Measurements from ENCODE around the gene TSPYL4. TPM values are rescaled to one million over a fixed set of nuclear protein-coding genes. Genes with fewer than 3 reads are reported as not detected.

The TSPYL4 gene
- total RNA-seq, 1 experiment from 2014 or later, result 15.3 TPM

DNA sequence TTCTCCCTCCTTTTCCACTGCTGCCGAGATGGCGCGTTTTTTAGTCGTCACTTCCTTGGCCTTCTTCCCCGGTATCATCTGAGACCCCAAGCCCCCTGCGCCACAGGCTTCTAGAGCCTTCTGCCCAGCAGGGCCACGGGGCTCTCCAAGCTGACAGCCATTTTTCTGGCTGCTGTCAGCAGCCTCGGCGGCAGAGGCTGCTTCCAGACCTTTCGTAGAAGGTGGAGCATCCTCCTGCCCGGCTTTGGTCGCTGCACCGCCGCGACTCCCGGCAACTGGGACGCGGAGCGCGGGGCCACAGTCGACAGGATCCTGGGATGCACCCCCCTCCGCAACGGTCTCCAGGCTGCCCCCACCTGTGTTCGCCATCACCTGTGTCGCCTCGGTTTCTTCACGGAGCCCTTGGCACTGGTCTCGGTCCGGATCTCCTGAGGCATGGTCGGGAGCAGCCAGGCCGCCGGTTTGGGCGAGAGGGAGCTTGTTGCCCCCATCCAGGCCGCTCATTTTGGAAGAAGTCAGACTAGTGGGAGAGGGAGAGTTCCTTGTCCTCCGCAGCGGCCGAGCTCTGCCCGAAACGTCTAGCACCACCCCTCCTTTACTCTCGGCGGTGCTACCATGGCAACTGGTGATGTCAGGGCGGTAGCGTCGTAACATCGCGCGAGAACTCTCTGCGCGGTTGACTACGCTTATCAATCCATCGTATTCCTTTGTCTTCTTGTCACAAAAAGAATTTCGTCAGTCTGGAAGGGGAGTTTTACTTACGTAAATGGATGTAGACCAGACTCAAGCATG lies at the start of gene TSPYL4 (continued):
- TF ChIP-seq, protein P1, sequence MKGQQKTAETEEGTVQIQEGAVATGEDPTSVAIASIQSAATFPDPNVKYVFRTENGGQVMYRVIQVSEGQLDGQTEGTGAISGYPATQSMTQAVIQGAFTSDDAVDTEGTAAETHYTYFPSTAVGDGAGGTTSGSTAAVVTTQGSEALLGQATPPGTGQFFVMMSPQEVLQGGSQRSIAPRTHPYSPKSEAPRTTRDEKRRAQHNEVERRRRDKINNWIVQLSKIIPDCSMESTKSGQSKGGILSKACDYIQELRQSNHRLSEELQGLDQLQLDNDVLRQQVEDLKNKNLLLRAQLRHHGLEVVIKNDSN (CRISPR knock-in tag; IDR thresholded peaks at IDR 0.05), result 0 out of 2 replicates have a peak, but pooled peaks have one; percentile 46
- TF ChIP-seq, protein P2, sequence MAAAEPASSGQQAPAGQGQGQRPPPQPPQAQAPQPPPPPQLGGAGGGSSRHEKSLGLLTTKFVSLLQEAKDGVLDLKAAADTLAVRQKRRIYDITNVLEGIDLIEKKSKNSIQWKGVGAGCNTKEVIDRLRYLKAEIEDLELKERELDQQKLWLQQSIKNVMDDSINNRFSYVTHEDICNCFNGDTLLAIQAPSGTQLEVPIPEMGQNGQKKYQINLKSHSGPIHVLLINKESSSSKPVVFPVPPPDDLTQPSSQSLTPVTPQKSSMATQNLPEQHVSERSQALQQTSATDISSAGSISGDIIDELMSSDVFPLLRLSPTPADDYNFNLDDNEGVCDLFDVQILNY (CRISPR knock-in tag; IDR thresholded peaks at IDR 0.05), result peak; percentile 32; the same call in 1 of the 2 replicates
- TF ChIP-seq TEAD1 (CRISPR knock-in tag; IDR thresholded peaks at IDR 0.05), result peak; percentile 59; the same call in 1 of the 2 replicates
- TF ChIP-seq SP1 (CRISPR knock-in tag; conservative IDR thresholded peaks at IDR 0.05), result peak; percentile 37
- TF ChIP-seq, protein P3, sequence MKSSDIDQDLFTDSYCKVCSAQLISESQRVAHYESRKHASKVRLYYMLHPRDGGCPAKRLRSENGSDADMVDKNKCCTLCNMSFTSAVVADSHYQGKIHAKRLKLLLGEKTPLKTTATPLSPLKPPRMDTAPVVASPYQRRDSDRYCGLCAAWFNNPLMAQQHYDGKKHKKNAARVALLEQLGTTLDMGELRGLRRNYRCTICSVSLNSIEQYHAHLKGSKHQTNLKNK (CRISPR knock-in tag; IDR thresholded peaks at IDR 0.05), result no peak
- TF ChIP-seq MXD4 (CRISPR knock-in tag; IDR thresholded peaks at IDR 0.05; ENCODE audit: borderline replicate concordance), result no peak
- no peak for TF ChIP-seq JAZF1 (CRISPR knock-in tag; IDR thresholded peaks at IDR 0.05)
- TF ChIP-seq ZNF232 (CRISPR knock-in tag; IDR thresholded peaks at IDR 0.05), result peak; percentile 89; the same call in 1 of the 2 replicates
- TF ChIP-seq, protein P4, sequence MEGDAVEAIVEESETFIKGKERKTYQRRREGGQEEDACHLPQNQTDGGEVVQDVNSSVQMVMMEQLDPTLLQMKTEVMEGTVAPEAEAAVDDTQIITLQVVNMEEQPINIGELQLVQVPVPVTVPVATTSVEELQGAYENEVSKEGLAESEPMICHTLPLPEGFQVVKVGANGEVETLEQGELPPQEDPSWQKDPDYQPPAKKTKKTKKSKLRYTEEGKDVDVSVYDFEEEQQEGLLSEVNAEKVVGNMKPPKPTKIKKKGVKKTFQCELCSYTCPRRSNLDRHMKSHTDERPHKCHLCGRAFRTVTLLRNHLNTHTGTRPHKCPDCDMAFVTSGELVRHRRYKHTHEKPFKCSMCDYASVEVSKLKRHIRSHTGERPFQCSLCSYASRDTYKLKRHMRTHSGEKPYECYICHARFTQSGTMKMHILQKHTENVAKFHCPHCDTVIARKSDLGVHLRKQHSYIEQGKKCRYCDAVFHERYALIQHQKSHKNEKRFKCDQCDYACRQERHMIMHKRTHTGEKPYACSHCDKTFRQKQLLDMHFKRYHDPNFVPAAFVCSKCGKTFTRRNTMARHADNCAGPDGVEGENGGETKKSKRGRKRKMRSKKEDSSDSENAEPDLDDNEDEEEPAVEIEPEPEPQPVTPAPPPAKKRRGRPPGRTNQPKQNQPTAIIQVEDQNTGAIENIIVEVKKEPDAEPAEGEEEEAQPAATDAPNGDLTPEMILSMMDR (IDR thresholded peaks at IDR 0.05), result no peak
- TF ChIP-seq ELF4 (CRISPR knock-in tag; IDR thresholded peaks at IDR 0.05; ENCODE audit: low read depth), result no peak
- no peak for TF ChIP-seq RORB (CRISPR knock-in tag; IDR thresholded peaks at IDR 0.05)
- TF ChIP-seq, protein P5, sequence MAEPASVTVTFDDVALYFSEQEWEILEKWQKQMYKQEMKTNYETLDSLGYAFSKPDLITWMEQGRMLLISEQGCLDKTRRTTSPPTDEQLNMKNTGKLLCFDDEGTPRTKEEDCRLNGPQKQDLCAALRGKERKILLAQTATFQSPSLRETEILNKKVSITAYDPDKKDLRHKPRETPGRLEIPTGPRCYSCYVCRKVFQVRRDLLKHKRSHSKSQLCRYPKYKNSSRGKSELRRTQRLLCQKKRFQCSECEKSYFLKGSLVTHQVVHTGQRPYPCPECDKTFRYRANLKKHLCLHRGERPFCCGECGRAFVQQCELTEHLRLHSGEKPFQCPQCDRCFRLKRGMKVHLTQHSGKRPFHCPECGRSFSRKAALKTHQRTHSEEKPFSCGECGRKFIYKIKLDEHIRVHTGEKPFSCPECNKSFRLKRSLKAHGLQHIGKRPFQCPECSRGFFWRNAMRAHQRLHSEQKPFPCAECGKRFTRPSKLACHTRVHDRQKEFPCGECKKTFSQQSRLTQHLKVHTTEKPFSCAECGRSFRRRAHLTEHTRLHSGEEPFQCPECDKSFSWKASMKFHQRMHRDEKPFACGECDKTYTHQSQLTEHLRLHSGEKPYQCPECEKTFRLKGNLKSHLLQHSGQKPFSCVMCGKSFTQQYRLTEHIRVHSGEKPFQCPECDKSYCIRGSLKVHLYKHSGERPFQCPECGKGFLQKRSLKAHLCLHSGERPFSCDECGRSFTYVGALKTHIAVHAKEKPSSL (CRISPR knock-in tag; conservative IDR thresholded peaks at IDR 0.05), result no peak
- TF ChIP-seq ZNF138 (CRISPR knock-in tag; conservative IDR thresholded peaks at IDR 0.05), result no peak
- no peak for TF ChIP-seq NR1H2 (CRISPR knock-in tag; IDR thresholded peaks at IDR 0.05)
- TF ChIP-seq, protein P6, sequence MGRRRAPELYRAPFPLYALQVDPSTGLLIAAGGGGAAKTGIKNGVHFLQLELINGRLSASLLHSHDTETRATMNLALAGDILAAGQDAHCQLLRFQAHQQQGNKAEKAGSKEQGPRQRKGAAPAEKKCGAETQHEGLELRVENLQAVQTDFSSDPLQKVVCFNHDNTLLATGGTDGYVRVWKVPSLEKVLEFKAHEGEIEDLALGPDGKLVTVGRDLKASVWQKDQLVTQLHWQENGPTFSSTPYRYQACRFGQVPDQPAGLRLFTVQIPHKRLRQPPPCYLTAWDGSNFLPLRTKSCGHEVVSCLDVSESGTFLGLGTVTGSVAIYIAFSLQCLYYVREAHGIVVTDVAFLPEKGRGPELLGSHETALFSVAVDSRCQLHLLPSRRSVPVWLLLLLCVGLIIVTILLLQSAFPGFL (CRISPR knock-in tag; IDR thresholded peaks at IDR 0.05; ENCODE audit: borderline replicate concordance), result no peak
- TF ChIP-seq, protein P7, sequence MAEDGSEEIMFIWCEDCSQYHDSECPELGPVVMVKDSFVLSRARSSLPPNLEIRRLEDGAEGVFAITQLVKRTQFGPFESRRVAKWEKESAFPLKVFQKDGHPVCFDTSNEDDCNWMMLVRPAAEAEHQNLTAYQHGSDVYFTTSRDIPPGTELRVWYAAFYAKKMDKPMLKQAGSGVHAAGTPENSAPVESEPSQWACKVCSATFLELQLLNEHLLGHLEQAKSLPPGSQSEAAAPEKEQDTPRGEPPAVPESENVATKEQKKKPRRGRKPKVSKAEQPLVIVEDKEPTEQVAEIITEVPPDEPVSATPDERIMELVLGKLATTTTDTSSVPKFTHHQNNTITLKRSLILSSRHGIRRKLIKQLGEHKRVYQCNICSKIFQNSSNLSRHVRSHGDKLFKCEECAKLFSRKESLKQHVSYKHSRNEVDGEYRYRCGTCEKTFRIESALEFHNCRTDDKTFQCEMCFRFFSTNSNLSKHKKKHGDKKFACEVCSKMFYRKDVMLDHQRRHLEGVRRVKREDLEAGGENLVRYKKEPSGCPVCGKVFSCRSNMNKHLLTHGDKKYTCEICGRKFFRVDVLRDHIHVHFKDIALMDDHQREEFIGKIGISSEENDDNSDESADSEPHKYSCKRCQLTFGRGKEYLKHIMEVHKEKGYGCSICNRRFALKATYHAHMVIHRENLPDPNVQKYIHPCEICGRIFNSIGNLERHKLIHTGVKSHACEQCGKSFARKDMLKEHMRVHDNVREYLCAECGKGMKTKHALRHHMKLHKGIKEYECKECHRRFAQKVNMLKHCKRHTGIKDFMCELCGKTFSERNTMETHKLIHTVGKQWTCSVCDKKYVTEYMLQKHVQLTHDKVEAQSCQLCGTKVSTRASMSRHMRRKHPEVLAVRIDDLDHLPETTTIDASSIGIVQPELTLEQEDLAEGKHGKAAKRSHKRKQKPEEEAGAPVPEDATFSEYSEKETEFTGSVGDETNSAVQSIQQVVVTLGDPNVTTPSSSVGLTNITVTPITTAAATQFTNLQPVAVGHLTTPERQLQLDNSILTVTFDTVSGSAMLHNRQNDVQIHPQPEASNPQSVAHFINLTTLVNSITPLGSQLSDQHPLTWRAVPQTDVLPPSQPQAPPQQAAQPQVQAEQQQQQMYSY (CRISPR knock-in tag; IDR thresholded peaks at IDR 0.05), result 0 out of 2 replicates have a peak, but pooled peaks have one; percentile 36
- 0 out of 2 replicates have a peak, but pooled peaks have one; percentile 56 for TF ChIP-seq KAT7 (CRISPR knock-in tag; IDR thresholded peaks at IDR 0.05; ENCODE audit: borderline replicate concordance)
- TF ChIP-seq, protein P8, sequence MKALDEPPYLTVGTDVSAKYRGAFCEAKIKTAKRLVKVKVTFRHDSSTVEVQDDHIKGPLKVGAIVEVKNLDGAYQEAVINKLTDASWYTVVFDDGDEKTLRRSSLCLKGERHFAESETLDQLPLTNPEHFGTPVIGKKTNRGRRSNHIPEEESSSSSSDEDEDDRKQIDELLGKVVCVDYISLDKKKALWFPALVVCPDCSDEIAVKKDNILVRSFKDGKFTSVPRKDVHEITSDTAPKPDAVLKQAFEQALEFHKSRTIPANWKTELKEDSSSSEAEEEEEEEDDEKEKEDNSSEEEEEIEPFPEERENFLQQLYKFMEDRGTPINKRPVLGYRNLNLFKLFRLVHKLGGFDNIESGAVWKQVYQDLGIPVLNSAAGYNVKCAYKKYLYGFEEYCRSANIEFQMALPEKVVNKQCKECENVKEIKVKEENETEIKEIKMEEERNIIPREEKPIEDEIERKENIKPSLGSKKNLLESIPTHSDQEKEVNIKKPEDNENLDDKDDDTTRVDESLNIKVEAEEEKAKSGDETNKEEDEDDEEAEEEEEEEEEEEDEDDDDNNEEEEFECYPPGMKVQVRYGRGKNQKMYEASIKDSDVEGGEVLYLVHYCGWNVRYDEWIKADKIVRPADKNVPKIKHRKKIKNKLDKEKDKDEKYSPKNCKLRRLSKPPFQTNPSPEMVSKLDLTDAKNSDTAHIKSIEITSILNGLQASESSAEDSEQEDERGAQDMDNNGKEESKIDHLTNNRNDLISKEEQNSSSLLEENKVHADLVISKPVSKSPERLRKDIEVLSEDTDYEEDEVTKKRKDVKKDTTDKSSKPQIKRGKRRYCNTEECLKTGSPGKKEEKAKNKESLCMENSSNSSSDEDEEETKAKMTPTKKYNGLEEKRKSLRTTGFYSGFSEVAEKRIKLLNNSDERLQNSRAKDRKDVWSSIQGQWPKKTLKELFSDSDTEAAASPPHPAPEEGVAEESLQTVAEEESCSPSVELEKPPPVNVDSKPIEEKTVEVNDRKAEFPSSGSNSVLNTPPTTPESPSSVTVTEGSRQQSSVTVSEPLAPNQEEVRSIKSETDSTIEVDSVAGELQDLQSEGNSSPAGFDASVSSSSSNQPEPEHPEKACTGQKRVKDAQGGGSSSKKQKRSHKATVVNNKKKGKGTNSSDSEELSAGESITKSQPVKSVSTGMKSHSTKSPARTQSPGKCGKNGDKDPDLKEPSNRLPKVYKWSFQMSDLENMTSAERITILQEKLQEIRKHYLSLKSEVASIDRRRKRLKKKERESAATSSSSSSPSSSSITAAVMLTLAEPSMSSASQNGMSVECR (CRISPR knock-in tag; IDR thresholded peaks at IDR 0.05; ENCODE audit: borderline replicate concordance), result peak; percentile 90
- TF ChIP-seq, protein P9, sequence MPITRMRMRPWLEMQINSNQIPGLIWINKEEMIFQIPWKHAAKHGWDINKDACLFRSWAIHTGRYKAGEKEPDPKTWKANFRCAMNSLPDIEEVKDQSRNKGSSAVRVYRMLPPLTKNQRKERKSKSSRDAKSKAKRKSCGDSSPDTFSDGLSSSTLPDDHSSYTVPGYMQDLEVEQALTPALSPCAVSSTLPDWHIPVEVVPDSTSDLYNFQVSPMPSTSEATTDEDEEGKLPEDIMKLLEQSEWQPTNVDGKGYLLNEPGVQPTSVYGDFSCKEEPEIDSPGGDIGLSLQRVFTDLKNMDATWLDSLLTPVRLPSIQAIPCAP (CRISPR knock-in tag; IDR thresholded peaks at IDR 0.05), result peak; percentile 75; the same call in 1 of the 2 replicates
